PFSK-1 (cell line): ENCODE data around the gene ALG6.

Experiments
- FOXP2 ChIP-seq: optimal IDR thresholded peaks from 2 replicates; pipeline ENCODE3; 2011; ENCODE audit warnings: borderline replicate concordance, control low read depth, inconsistent platforms; ENCODE audit not compliant: insufficient read depth; ENCODE audit errors: extremely low read length, extremely low read depth
- POLR2AphosphoS5 ChIP-seq: IDR thresholded peaks from 2 replicates; pipeline ENCODE4 v1.6.1; 2012; ENCODE audit warnings: low read depth, mild to moderate bottlenecking, control low read depth, low read length, moderate library complexity
- SIN3A ChIP-seq: IDR thresholded peaks from 2 replicates; pipeline ENCODE4 v1.6.1; 2012; ENCODE audit warnings: mild to moderate bottlenecking, low read length, moderate library complexity, borderline replicate concordance; ENCODE audit not compliant: insufficient read depth
- TAF1 ChIP-seq: IDR thresholded peaks from 2 replicates; pipeline ENCODE4 v1.6.1; 2012; ENCODE audit warnings: low read length, control low read depth, borderline replicate concordance; ENCODE audit not compliant: insufficient read depth
- TF ChIP-seq, protein P1 (sequence below), 2 experiments: IDR thresholded peaks; 2 replicates each; pipeline versions ENCODE4 v1.6.1 to v1.8.0; 2011 to 2012; ENCODE audit warnings: low read depth in 2 of 2, low read length in 2 of 2, control low read depth in 1 of 2, inconsistent platforms in 1 of 2, mild to moderate bottlenecking in 1 of 2, moderate library complexity in 1 of 2; ENCODE audit not compliant: insufficient read depth in 1 of 2

Gene ALG6

DNA sequence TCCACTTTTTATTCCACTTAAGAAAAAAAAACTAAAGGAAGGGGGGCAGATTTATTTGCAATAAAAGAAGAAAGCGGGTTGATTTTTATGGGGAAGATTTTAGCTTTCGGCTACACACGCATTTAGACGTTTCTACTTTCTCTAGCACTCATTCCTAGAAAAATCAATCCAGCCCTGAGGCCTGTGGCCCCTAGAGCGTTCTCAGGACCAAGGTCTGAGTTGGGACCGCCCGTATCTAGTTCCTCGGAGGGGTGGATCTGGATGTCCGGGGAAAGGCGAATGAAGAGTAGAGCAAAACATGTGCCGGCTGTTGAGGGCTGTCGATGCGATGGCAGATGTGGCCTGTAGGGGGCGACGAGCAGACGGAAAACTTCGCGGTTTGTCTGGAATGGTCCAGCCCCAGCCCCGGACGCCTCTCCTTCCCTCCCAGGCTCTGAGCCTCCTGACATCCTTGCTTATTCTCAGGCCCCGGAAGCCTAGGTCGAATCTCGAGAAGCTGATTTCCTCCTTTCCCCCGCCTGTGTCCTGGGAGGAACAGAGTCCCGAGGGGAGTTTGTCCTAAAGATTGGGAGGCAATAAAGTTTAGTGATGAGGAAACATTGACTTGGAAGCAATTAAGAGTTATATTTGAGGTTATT is 39.9 kb upstream of the ALG6 start:
- TF ChIP-seq, protein P1, sequence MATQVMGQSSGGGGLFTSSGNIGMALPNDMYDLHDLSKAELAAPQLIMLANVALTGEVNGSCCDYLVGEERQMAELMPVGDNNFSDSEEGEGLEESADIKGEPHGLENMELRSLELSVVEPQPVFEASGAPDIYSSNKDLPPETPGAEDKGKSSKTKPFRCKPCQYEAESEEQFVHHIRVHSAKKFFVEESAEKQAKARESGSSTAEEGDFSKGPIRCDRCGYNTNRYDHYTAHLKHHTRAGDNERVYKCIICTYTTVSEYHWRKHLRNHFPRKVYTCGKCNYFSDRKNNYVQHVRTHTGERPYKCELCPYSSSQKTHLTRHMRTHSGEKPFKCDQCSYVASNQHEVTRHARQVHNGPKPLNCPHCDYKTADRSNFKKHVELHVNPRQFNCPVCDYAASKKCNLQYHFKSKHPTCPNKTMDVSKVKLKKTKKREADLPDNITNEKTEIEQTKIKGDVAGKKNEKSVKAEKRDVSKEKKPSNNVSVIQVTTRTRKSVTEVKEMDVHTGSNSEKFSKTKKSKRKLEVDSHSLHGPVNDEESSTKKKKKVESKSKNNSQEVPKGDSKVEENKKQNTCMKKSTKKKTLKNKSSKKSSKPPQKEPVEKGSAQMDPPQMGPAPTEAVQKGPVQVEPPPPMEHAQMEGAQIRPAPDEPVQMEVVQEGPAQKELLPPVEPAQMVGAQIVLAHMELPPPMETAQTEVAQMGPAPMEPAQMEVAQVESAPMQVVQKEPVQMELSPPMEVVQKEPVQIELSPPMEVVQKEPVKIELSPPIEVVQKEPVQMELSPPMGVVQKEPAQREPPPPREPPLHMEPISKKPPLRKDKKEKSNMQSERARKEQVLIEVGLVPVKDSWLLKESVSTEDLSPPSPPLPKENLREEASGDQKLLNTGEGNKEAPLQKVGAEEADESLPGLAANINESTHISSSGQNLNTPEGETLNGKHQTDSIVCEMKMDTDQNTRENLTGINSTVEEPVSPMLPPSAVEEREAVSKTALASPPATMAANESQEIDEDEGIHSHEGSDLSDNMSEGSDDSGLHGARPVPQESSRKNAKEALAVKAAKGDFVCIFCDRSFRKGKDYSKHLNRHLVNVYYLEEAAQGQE (IDR thresholded peaks at IDR 0.05; ENCODE audit: insufficient read depth in 1 of 2, low read depth in 2 of 2, low read length in 2 of 2): no peak
- TF ChIP-seq POLR2AphosphoS5: no peak
- no peak for TF ChIP-seq FOXP2
- TF ChIP-seq TAF1: no peak
- no peak for TF ChIP-seq SIN3A

DNA sequence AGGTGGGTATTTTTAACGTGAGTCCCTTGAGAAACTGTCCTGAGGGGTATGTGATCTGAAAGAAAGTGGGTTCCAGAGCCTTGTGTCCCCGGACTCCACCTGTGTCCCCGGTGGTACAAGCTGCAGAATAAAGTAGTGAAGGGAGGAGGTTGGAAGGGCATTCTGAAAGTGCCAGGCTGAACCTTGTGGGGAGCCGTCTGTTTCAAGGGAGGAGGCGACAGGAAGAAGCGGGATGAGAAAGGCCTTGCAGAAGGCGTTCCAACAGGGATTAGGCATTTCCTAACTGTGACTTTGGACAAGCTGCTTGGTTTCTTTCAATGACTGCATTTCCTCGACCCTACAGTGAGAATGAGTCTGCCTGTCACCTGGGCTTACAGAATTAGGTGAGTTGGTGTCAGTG is 39.3 kb upstream of the ALG6 start:
- TF ChIP-seq POLR2AphosphoS5 (no peak), FOXP2 (no peak), TAF1 (no peak)
- TF ChIP-seq, protein P1 (IDR thresholded peaks at IDR 0.05; ENCODE audit: insufficient read depth in 1 of 2, low read depth in 2 of 2, low read length in 2 of 2): no peak

DNA sequence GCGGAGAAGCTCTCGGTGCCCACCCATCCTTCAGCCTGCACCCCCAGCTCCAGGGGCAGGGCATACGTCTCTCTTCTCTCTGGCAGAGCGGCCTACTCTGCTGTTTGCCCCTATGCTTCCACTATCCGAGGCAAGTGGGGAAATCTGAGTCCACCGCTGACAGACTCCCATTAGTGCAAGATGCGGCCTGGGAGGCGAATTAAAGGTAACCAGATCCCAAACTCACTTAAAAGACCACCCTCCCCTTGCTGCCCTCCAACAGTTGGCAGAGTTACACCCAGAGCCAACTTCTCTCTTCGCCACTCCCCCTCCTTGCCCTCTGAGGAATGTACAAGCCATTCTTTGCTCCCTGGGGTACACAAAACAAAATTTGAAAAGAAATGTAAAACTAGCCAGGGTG is 38.6 kb upstream of the ALG6 start:
- TF ChIP-seq TAF1: no peak
- no peak for TF ChIP-seq SIN3A
- no peak for TF ChIP-seq POLR2AphosphoS5
- TF ChIP-seq, protein P1 (IDR thresholded peaks at IDR 0.05; ENCODE audit: insufficient read depth in 1 of 2, low read depth in 2 of 2, low read length in 2 of 2): no peak

- no peak for TF ChIP-seq SIN3A
- TF ChIP-seq, protein P1 (IDR thresholded peaks at IDR 0.05; ENCODE audit: insufficient read depth in 1 of 2, low read depth in 2 of 2, low read length in 2 of 2): no peak
- TF ChIP-seq TAF1: no peak
- TF ChIP-seq POLR2AphosphoS5: no peak
- TF ChIP-seq FOXP2: no peak
These were observed 37.7 kb upstream of the ALG6 start for GRCh38 chr1:63329621-63330330.
